ENCODE data around the gene PHAF1.

DNA sequence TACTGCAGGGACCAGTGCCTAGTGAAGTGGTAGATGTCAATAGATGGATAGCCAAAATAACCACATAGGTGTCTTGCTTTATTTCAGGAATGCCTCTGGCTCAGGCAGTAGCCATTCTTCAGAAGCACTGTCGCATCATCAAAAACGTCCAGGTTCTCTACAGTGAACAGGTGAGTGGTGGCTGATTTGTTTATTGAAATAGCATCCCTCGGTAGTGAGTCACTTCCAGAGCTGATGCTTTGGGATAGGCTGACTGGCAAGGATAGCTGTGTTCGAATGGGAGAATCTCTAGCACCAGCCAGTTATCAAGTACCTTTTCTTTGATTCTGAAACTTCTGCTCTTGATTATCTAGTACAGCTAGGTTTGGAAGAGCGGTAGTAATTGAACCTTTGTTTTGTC lies 10.3 kb downstream of the PHAF1 start:
- no peak for TF ChIP-seq CTCF (IDR thresholded peaks at IDR 0.05; ENCODE audit: low read depth, low read length, missing input control)
- TF ChIP-seq JUND (IDR thresholded peaks at IDR 0.05): no peak
- no peak for TF ChIP-seq TAF1 (conservative IDR thresholded peaks at IDR 0.05)
